GM19351 (cell line): ENCODE measurements around the gene NKD2.

Source experiments
- ATAC-seq: cut with Tn5 transposase; IDR thresholded peaks from one replicate; pipeline ENCODE4 v1.9.1; 2021; ENCODE audit warnings: mild to moderate bottlenecking, moderate library complexity; ENCODE audit not compliant: unreplicated experiment

Gene NKD2

GRCh38 chr5:1029282-1029944 lies 20.8 kb downstream of the NKD2 start:
- no peak for ATAC-seq

DNA sequence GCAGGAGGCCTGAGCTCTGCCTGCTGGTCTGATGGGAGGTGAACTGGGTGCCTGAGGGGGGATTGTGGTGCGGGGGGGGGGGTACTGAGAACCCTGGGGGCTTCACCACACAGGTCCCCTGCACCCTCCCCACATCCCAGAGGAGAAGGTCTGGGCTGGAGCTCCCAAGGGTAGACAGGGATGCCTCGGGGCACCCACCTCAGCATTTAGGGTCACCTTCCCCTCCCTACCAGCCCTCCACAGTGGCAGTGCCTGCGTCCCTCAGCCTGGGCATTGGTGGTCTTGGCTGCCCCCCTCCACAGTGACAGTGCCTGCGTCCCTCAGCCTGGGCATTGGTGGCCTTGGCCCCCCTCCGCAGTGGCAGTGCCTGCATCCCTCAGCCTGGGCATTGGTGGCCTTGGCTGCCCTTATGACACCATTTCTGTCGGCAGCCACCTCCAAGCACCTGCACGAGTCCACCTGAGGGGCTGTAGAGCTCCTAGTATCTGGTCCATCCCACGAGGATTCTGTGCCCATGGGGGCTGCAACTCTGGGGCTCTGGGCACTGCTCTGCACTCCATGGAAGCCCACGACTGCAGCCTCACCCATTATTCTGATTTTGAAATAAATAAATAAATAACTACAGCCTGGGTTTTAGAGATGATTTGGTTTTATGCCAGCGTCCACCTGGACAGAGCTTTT lies 21.5 kb downstream of the NKD2 start:
- ATAC-seq, result no peak

DNA sequence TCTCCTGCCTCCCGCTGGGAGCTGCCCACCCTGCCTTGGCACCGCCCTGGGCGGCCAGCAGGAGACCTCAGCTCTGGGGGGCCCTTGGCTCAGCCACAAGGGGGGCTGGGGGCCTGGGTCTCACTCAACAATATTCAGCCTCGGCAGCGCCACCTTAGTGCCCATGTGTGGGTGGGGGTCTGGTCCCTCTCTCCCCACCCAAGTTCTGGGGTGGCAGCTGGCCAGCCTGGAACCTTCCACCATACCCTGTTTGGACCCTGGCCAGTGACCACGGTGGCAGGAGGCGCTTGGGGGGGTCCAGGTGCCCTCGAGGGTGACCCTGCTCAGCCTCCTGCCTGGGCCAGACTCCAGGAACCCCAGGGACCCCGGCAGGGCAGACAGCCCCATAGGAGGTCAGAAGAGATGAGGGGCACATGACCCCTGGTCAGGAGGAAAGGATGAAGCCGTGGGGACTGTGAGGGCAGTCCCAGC lies 22.2 kb downstream of the NKD2 start:
- no peak for ATAC-seq

- ATAC-seq, result no peak
Observed at GRCh38 chr5:1031306-1031959, 22.8 kb downstream of the NKD2 start.

GRCh38 chr5:1032011-1032410 lies 23.4 kb downstream of the NKD2 start:
- ATAC-seq, result no peak

GRCh38 chr5:1032551-1033027 lies 24.0 kb downstream of the NKD2 start:
- ATAC-seq, result no peak

- no peak for ATAC-seq
Observed at GRCh38 chr5:1033178-1033577, 24.6 kb downstream of the NKD2 start.

GRCh38 chr5:1033606-1034420 lies 25.2 kb downstream of the NKD2 start:
- ATAC-seq, result no peak

- ATAC-seq, result no peak
Observed at GRCh38 chr5:1034421-1034905, 25.9 kb downstream of the NKD2 start.

- ATAC-seq, result no peak
Observed at GRCh38 chr5:1034986-1035385, 26.4 kb downstream of the NKD2 start.

GRCh38 chr5:1035421-1036405 lies 27.1 kb downstream of the NKD2 start:
- ATAC-seq, result no peak

DNA sequence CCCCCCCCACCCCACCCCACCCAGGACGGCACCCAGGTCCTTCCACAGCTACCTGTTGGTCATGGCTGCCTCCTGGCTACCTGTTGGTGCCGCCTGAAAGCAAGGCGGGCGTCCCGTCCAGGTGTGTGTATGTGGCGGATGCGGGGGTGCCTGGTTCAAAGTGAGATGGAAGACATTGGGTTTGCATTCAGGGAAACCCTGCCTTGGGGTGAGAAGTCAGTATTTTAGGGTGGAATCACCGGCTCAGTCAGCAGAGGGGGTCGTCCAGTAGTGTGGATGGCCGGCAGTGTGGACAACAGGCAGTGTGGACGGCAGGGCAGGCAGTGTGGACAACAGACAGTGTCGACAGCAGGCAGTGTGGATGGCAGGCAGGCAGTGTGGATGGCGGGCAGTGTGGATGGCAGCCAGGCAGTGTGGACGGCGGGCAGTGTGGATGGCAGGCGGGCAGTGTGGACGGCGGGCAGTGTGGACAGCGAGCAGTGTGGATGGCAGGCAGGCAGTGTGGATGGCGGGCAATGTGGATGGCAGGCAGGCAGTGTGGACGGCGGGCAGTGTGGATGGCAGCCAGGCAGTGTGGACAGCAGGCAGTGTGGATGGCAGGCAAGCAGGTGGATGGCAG lies 28.0 kb downstream of the NKD2 start:
- no peak for ATAC-seq

DNA sequence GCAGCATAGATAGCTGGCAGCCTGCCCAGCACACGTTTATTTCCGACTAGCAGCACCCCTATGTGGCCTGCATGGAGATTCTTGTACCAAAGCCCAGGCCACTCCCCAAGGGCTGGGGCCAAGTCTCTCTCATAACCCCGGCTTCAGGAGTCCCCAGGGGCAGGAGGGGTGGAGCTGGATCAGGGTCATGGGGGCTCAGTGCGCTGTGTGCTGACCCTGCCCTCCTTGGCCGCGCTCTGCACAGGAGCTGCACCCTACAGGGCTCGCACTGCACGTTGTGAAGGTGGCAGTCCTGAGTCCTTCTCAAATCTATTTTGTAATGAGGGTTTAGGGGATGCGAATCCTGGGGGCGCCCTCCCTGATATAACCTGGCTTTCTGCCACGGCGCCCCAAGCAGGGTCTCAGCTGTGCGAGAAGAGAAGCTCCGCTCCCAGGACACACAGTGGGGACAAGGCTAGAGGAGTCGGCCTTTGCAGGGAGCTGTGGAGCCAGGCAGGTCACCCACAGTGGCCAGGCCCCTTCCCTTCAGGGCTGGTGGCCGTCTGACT lies 28.6 kb downstream of the NKD2 start:
- no peak for ATAC-seq

- no peak for ATAC-seq
Observed at GRCh38 chr5:1037671-1038416, 29.2 kb downstream of the NKD2 start.

DNA sequence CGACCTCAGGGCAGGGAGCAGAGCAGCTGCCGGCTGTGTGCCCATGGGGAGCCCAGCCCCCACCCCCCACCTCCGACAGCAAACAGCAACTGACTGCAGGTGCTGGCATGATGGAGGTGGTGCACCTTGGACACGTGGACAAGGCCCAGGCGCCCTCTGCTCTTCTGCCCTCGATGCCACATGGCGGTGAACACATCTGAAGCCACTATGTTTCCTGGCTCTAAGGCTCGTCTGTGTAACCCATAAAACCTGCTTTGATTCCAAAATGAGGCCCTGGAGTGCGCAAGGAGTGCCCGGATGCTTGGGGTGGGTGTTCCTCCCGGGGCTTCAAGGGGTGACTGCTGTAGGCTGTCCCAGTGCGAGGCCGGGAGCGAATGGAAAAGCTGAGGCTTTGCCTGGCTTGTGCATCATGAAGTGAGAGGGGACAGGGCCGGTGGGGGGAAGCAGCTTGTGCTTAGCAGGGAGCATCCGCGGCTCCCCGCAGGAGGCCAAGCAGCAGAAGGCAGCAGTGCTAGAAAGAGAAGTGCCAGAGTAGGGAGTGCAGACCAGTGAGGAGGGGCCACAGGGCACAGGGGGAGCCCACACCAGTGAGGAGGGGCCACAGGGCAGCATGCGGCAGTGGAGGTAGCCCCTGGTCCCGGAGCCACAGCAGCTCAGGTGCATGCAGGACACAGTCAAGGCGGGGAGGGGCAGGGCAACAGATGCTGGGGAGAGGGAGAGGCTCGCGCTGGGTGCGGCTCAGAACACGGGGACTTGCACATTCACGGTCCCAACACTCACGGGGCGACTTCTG lies 30.0 kb downstream of the NKD2 start:
- ATAC-seq, result no peak

GRCh38 chr5:1039210-1039548 lies 30.6 kb downstream of the NKD2 start:
- no peak for ATAC-seq

- ATAC-seq, result no peak
Observed at GRCh38 chr5:1039706-1040260, 31.2 kb downstream of the NKD2 start.
